HG03064 (cell line): ENCODE measurements around the gene PHF21B.
"Not testable (repeated sequence)": the region's sequence is repeated elsewhere in the genome, so short reads cannot be mapped to it uniquely, and the experiment has no call there.

Experiments
- ATAC-seq: cut with Tn5 transposase; IDR thresholded peaks from one replicate; pipeline ENCODE4 v1.9.1; 2021; ENCODE audit warnings: low read depth; ENCODE audit not compliant: unreplicated experiment

The PHF21B gene

GRCh38 chr22:44854641-44855040 lies 155.2 kb downstream of the PHF21B start:
- not testable (repeated sequence) for ATAC-seq

DNA sequence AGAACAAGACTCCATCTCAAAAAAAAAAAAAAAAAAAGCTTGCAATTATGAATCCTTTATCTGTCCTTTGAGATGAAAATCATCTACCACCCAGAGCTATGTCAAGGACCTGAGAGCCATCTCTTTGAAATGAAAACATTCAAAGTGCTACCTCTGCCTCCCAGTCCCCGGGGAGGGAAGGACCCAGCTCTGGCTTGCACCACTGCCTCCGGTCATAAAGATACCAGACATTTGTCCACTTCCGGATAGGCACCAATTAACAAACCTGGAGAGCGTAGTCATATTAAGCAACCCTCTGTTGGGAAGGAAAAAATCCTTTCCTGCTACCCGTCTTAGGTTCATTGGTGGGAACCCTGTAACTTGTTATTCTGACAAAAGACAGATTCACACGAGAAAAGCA lies 158.9 kb downstream of the PHF21B start:
- no peak for ATAC-seq

- ATAC-seq: no peak
Measured at GRCh38 chr22:44848791-44849420, 160.9 kb downstream of the PHF21B start.

DNA sequence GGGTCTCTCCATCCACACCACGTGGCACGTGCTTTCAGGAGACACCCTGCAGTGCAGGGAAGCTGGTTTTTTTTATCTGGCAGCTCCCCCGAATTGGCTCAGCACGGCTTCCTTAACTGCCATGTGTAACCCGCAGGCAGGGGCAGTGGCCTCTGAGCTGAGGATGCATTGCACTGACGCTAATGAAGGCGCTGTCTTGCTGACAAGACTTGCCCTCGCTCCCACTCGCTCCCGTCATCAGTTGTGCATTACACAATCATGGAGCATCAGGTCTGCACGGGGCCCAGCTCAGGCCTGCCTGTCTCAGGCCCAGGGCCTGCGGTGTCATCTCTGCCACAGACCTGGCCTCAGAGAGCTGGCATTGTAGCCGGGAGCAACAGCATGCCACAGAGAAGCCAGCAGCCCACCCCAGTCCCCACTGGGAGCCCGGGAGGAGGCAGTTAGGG lies 161.5 kb downstream of the PHF21B start:
- no peak for ATAC-seq

- no peak for ATAC-seq
Measured at GRCh38 chr22:44847892-44848291, 161.9 kb downstream of the PHF21B start.

DNA sequence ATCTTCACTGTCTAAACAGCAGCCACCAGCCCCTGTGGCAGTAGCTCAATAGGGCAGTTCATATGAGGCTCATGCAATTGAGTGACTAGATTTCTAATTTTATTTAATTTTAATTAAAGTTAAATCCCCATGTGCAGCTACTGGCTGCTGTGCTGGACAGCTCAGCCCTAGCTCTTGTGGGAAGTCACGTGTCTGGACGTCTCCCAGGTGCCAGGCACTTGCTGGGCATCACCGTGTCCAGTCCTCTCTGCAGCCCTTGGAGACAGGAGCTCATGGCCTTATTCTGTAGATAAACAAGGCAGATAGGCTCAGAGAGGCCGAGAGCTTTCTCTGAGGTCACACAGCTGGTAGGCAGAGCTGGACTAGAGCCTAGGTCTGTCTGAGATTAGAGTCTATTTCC lies 162.4 kb downstream of the PHF21B start:
- ATAC-seq: no peak

DNA sequence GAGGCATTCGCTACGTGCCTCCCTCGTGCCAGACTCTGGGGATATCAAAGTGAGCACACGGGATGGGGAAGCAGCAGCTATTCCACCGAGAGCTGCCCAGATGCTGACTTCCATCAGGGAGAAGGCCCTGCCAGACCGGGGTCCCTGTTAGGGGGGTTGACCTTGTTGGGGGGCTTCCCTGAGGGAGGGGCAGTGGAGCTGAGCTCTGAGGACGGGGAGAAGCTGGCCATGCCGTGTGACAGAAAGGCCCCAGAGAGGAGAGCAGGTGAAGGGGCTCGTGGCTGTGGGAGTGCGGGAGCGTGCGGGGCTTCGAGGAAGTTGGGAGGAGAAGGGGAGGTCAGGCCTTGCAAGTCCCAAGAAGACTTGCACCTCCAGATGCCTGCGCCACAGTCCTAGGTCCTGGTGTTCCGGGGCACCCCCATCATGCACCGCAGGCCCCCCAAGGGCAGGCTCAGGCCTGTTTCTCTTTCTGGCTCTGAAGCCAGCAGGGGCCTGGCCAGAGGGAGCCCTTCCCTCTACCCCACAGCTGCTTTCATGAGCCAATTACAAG lies 163.0 kb downstream of the PHF21B start:
- no peak for ATAC-seq

DNA sequence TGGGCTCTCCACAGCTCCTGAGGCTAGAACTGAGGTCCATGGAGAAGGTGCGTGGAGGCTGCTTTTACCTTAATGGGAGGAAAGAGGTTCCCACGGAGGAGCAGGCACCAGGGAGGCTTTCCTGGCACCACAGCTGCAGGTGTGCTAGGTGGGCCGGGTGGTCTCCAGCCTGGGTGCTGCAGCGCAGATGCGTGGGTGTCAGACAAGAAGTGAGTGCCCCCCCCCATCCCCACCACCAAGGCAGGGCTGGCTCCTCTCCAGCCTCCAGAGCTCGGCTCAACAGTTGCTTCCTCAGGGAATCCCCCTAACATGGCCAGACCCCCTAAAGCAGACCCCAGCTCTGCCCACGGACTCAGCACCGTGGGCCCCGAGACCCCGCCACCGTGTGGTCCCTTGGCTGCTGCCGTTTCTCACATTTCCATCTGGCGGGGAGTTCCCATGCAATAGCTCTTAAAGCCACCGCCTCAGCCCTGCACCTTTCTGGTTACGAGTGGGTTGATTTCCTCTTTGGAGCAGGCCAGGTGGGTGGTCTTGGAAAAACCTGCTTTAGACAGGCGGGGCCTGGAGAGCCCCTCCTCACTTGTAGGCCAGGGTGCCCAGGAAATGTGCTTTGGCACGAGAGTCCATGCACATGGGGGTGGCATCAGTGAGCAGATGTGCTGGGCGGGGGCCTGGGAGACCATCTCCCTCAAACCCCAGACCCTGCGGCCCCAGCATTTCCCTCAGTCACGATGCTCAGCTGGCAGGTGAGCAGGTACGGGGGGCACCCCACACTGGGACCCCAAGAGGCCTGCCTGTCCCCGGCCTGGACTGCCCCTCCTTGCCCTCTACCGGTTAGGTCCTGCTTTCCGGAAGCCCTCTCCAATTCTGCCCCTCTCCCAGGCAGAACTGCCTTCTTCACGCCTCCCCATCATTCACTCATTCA lies 163.7 kb downstream of the PHF21B start:
- ATAC-seq: no peak

GRCh38 chr22:44845191-44845590 lies 164.6 kb downstream of the PHF21B start:
- no peak for ATAC-seq

DNA sequence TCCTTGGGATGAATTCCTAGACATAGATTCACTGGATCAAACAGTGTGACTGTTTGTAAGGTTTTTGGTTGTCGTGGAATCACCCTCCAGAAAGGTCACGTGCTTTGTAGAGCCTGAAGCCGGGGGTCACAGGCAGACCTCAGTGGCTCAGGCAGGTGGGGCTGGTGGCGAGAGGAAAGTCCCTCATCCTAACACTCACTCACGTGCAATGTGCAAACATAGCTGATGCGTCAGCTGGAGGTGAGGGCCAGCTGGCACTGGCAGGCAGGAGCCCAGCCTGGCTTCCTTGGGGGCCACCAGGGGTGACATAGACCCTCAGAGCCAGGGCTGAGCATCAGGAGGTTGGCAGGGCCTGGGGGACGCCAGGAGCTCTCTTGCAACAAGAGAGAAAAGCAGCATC lies 167.4 kb downstream of the PHF21B start:
- no peak for ATAC-seq

- ATAC-seq: no peak
Measured at GRCh38 chr22:44840611-44841322, 169.0 kb downstream of the PHF21B start.

- no peak for ATAC-seq
Measured at GRCh38 chr22:44839721-44840120, 170.1 kb downstream of the PHF21B start.

DNA sequence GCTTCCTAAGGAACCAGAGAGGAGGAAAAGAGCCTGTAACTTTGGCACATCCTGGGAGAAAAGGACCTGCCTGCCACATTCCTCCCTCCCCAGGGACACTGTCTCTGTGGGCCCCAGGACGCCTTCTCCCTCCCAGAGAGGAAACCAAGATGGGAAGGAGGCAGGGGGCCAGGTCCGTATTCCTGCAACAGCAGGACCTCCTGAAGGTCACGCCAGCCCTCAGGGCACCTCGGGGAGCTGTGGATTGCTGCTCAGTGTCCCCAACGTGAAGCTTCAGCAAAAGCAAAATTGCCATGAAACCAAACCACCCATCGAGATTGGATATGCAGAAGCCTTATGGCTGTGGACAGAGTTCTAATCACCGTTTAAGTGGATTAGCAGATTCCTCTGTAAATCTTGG lies 170.7 kb downstream of the PHF21B start:
- ATAC-seq: no peak

DNA sequence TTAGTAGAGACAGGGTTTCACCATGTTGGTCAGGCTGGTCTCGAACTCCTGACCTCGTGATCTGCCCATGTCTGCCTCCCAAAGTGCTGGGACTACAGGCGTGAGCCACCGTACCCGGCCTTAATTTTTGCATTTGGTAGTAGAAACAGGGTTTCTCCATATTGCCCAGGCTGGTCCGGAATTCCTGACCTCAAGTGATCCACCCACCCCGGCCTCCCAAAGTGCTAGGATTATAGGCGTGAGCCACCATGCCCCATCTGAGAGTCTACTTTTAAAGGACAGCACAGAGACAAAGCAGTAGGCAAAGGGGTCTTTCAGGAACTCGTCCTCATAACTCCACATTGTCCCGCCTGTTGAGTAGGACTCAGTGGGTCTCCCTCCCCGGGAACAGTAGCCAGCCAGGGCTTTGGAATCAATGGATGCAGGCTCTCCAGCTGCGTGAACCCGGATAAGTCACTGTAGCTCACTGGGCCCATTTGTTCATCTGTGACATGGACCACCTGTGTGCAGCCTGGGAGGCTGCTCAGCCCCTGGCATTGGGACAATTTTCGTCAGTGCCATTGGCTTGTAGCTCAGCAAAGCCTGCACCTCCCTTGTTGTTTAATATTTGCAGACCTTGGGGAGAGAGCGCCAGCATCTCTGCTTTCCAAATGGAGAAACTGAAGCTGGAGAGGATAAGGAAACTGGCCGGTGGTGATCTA lies 171.3 kb downstream of the PHF21B start:
- ATAC-seq: no peak

DNA sequence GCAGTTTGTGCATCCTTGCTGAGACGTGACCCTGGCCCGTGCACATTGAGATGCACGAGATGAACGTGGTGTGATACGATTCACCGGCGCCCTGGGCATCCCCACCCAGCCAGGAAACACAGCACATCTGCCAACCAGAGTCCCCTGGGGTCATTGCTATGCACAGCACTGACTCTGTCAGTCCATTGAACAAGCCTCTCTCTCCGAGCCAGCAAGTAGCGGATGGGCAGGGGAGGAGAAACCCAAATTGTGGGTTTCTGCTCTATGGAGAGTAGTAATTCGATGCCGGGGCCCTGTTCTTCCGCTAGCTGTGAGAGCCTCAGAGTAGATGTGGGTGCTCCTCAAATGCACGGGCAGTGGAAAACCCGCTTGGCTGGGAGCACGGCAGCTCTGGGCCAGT lies 172.3 kb downstream of the PHF21B start:
- ATAC-seq: no peak

DNA sequence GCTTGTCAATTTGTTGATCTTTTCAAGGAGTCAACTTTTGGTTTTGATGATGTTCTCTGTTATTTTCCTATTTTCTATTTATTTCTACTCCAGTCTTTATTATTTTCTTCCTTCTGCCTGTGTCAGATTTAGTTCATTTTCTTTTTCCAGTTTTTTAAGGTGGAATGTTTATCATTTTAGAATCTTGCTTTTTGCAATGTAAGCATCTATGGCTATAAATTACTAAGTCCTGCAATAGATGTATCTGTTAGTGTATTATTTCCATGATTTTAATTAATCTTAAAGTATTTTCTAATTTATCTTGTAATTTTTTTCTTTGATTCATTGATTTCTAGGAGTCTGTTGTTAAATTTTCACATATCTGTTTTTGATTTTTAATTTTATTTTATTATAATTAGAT lies 175.7 kb downstream of the PHF21B start:
- ATAC-seq: no peak

DNA sequence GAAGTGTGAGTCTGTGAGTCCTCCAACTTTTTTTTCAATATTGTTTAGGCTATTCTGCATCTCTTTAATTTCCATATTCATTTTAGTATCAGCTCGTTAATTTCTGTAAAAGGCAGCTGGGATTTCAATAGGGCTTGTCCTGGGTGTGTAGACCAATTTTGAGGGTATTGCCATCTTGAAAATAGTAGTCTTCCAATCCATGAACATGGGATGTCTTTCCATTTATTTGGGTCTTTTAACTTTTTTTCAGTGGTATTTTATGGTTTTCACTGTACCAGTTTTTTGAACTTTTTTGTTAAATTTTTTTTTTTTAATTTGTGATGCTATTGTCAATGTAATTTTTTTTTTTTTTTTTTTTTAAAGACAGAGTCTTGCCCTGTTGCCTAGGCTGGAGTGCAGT lies 177.9 kb downstream of the PHF21B start:
- no peak for ATAC-seq
